Activated naive CD4-positive, alpha-beta T cell (primary cell): Measurements from ENCODE around the gene ARHGAP4.

ENCODE experiments used
- DNase-seq, 4 experiments: peaks; one replicate each; lab custom pipeline; 2025; lab: John Stamatoyannopoulos, UW

ARHGAP4 gene

GRCh38 chrX:153906126-153906917, 19.7 kb downstream of the ARHGAP4 start:
- no peak for DNase-seq

- no peak for DNase-seq
These were observed 20.5 kb downstream of the ARHGAP4 start for GRCh38 chrX:153905481-153906095.

- DNase-seq, result no peak
These were observed 21.8 kb downstream of the ARHGAP4 start, which contains the start of gene AVPR2 for GRCh38 chrX:153903991-153904957. AVPR2 (plus strand) TSS chrX:153904673; CDS start chrX:153905146, 473 bp downstream.

GRCh38 chrX:153903238-153903980, 22.7 kb downstream of the ARHGAP4 start:
- DNase-seq, result no peak

- DNase-seq, result no peak
These were observed 23.7 kb downstream of the ARHGAP4 start for GRCh38 chrX:153902385-153902784.

GRCh38 chrX:153901753-153902140, 24.3 kb downstream of the ARHGAP4 start:
- DNase-seq, result no peak

GRCh38 chrX:153900831-153901752, 25.0 kb downstream of the ARHGAP4 start:
- DNase-seq, result peak in 2 of 4 experiments; percentile 18 to 33

- DNase-seq, result no peak
These were observed 28.2 kb downstream of the ARHGAP4 start for GRCh38 chrX:153897899-153898298.

GRCh38 chrX:153889123-153889522, 36.9 kb downstream of the ARHGAP4 start:
- DNase-seq, result no peak

- DNase-seq, result no peak
These were observed 37.7 kb downstream of the ARHGAP4 start for GRCh38 chrX:153888344-153888743.

- DNase-seq, result no peak
These were observed 38.7 kb downstream of the ARHGAP4 start for GRCh38 chrX:153887385-153887784.

GRCh38 chrX:153886915-153887314, 39.1 kb downstream of the ARHGAP4 start:
- no peak for DNase-seq

- DNase-seq, result peak in 1 of 4 experiments; percentile 50
These were observed 39.8 kb downstream of the ARHGAP4 start, which contains the start of gene L1CAM for GRCh38 chrX:153885968-153886903. L1CAM (minus strand) TSS chrX:153886173; CDS start chrX:153875836, 10,337 bp downstream.

- DNase-seq, result no peak
These were observed 40.8 kb downstream of the ARHGAP4 start for GRCh38 chrX:153885208-153885787.

GRCh38 chrX:153884590-153884989, 41.5 kb downstream of the ARHGAP4 start:
- DNase-seq, result no peak

- no peak for DNase-seq
These were observed 41.9 kb downstream of the ARHGAP4 start for GRCh38 chrX:153884136-153884535.

GRCh38 chrX:153883163-153883843, 42.8 kb downstream of the ARHGAP4 start:
- DNase-seq, result no peak

GRCh38 chrX:153882557-153882956, 43.5 kb downstream of the ARHGAP4 start:
- no peak for DNase-seq
